Adrenal gland (tissue), 5 donors: ENCODE data around the gene TNFRSF6B.

ENCODE experiments used
- POLR2A ChIP-seq, 2 donors: fragments of 450-650 bp; IDR thresholded peaks; one replicate each; pipeline ENCODE4 v1.6.1; 2017; ENCODE audit warnings: antibody characterized with exemption in 2 of 2, mild to moderate bottlenecking in 2 of 2, moderate library complexity in 1 of 2
- TF ChIP-seq, protein P1 (sequence below), 6 experiments: fragments of 450-650 bp in 4 of 6; fragments of 200-600 bp in 2 of 6; sonication (generic) in 1 of 6; IDR thresholded peaks; 1 replicate in 5 of 6; 2 replicates in 1 of 6; pipeline versions ENCODE4 v1.5.1 to v1.8.0; 2016 to 2021; ENCODE audit warnings: antibody characterized with exemption in 6 of 6, mild to moderate bottlenecking in 2 of 6, moderate library complexity in 1 of 6
- donor health status: DM: no; HTN: no; CAD: no.

DNA sequence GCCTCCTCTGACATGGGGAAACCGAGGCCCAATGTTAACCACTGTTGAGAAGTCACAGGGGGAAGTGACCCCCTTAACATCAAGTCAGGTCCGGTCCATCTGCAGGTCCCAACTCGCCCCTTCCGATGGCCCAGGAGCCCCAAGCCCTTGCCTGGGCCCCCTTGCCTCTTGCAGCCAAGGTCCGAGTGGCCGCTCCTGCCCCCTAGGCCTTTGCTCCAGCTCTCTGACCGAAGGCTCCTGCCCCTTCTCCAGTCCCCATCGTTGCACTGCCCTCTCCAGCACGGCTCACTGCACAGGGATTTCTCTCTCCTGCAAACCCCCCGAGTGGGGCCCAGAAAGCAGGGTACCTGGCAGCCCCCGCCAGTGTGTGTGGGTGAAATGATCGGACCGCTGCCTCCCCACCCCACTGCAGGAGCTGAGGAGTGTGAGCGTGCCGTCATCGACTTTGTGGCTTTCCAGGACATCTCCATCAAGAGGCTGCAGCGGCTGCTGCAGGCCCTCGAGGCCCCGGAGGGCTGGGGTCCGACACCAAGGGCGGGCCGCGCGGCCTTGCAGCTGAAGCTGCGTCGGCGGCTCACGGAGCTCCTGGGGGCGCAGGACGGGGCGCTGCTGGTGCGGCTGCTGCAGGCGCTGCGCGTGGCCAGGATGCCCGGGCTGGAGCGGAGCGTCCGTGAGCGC is 1.6 kb downstream of the TNFRSF6B start:
- TF ChIP-seq, protein P1, sequence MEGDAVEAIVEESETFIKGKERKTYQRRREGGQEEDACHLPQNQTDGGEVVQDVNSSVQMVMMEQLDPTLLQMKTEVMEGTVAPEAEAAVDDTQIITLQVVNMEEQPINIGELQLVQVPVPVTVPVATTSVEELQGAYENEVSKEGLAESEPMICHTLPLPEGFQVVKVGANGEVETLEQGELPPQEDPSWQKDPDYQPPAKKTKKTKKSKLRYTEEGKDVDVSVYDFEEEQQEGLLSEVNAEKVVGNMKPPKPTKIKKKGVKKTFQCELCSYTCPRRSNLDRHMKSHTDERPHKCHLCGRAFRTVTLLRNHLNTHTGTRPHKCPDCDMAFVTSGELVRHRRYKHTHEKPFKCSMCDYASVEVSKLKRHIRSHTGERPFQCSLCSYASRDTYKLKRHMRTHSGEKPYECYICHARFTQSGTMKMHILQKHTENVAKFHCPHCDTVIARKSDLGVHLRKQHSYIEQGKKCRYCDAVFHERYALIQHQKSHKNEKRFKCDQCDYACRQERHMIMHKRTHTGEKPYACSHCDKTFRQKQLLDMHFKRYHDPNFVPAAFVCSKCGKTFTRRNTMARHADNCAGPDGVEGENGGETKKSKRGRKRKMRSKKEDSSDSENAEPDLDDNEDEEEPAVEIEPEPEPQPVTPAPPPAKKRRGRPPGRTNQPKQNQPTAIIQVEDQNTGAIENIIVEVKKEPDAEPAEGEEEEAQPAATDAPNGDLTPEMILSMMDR (IDR thresholded peaks at IDR 0.05), result no peak
- no peak for TF ChIP-seq POLR2A (IDR thresholded peaks at IDR 0.05)
